Uterus (tissue), 2 donors: ENCODE results near the gene DAPK2.

Source experiments
- POLR2A ChIP-seq, 2 donors: fragments of 450-650 bp; IDR thresholded peaks; one replicate each; pipeline ENCODE4 v1.6.1; 2016; ENCODE audit warnings: antibody characterized with exemption in 2 of 2, mild to moderate bottlenecking in 1 of 2, moderate library complexity in 1 of 2
- TF ChIP-seq, protein P1 (sequence below), 4 experiments: fragments of 200-600 bp in 2 of 4; fragments of 450-650 bp in 2 of 4; sonication (generic) in 2 of 4; IDR thresholded peaks; one replicate each; pipeline ENCODE4 v1.5.1; 2016 to 2019; ENCODE audit warnings: antibody characterized with exemption in 4 of 4, mild to moderate bottlenecking in 2 of 4, moderate library complexity in 1 of 4

DNA sequence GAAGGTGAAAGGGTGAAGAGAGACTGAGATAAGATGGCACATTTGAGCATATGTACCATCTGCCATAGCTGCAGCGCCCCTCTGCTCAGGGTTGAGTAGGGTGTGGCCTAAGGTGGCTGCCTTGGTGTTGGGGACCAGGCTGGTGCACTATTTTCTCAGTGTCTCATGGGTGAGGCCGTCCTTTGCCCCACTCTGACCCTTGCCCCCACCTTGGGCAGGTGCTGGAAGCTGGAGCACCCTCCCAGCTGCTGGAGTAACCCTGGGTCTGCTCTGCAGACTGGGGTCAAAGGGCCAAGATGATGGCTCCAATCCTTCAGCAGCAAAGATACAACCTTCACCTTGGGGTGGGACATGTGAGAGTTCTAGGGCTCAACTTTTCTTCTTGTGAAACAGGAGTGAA, 69.2 kb downstream of the DAPK2 start:
- TF ChIP-seq, protein P1, sequence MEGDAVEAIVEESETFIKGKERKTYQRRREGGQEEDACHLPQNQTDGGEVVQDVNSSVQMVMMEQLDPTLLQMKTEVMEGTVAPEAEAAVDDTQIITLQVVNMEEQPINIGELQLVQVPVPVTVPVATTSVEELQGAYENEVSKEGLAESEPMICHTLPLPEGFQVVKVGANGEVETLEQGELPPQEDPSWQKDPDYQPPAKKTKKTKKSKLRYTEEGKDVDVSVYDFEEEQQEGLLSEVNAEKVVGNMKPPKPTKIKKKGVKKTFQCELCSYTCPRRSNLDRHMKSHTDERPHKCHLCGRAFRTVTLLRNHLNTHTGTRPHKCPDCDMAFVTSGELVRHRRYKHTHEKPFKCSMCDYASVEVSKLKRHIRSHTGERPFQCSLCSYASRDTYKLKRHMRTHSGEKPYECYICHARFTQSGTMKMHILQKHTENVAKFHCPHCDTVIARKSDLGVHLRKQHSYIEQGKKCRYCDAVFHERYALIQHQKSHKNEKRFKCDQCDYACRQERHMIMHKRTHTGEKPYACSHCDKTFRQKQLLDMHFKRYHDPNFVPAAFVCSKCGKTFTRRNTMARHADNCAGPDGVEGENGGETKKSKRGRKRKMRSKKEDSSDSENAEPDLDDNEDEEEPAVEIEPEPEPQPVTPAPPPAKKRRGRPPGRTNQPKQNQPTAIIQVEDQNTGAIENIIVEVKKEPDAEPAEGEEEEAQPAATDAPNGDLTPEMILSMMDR (IDR thresholded peaks at IDR 0.05) = no peak
- no peak for TF ChIP-seq POLR2A (IDR thresholded peaks at IDR 0.05)
